ENCODE data around the gene TRIM75. TPM values are rescaled to one million over a fixed set of nuclear protein-coding genes. Genes with fewer than 3 reads are reported as not detected.

TRIM75 gene
- total RNA-seq (2021) (not detected in 2 replicates), Bru-seq, nascent RNA (not detected), BruChase-seq, experiment 1, labeled RNA remaining after a 2-hour chase (not detected), BruChase-seq, experiment 2, labeled RNA remaining after a 6-hour chase (not detected)
- long read RNA-seq = 0 reads

DNA sequence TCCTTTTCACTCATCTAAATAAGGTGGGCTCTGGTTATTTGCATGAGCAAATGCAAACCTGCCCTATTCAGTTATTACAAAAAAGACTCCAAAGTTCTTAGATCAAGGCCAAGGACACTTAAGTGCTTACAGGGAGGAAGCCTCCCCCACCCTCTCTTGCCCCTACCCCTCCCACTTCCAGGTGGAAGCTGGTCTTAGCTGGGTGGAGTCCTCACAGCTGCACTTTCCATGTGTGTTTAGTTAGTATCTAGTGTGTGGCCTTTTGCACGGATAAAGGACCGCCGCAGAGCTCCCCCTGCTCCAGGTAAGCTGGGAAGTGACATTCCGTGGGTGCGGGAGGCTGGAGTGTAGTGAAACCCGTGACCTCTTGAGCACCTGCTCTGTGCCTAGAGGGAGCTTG is at the start of gene TRIM75:
TSS of gene TRIM75 (plus strand) at position 222 of the 400 bp plus-strand sequence. CDS start 5,282 bp downstream, outside the sequence.
- no peaks in the 10 kb centered on the region for H3K36me3 ChIP-seq (ENCODE audit: insufficient read depth, low read length, poor library complexity, severe bottlenecking)
- POLR2A ChIA-PET (ENCODE audit: low non-redundant PET) = no interaction called here
- H3K9me3 ChIP-seq (ENCODE audit: low read depth, low read length, poor library complexity, severe bottlenecking) = no peaks in the 10 kb centered on the region
- no peak within 1 kb of the TSS for H3K27ac ChIP-seq (ENCODE audit: low read depth, low read length, poor library complexity, severe bottlenecking)
- intact Hi-C loops (cut with micrococcal nuclease; ENCODE audit: unreplicated experiment) = no loop called here
- no peak within 1 kb of the TSS for H3K4me3 ChIP-seq (ENCODE audit: low read depth, low read length, poor library complexity, severe bottlenecking)
- BruUV-seq (replicated peaks) = no TSS peak
- no peaks in the 10 kb centered on the region for H3K4me1 ChIP-seq (ENCODE audit: insufficient read depth, low read length, poor library complexity, severe bottlenecking)
- TF ChIP-seq, protein P1, sequence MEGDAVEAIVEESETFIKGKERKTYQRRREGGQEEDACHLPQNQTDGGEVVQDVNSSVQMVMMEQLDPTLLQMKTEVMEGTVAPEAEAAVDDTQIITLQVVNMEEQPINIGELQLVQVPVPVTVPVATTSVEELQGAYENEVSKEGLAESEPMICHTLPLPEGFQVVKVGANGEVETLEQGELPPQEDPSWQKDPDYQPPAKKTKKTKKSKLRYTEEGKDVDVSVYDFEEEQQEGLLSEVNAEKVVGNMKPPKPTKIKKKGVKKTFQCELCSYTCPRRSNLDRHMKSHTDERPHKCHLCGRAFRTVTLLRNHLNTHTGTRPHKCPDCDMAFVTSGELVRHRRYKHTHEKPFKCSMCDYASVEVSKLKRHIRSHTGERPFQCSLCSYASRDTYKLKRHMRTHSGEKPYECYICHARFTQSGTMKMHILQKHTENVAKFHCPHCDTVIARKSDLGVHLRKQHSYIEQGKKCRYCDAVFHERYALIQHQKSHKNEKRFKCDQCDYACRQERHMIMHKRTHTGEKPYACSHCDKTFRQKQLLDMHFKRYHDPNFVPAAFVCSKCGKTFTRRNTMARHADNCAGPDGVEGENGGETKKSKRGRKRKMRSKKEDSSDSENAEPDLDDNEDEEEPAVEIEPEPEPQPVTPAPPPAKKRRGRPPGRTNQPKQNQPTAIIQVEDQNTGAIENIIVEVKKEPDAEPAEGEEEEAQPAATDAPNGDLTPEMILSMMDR (conservative IDR thresholded peaks at IDR 0.05; ENCODE audit: low read depth, low read length) = no peak
- no peak for TF ChIP-seq EZH2 (IDR thresholded peaks at IDR 0.05; ENCODE audit: borderline replicate concordance, low read depth, low read length, poor library complexity, severe bottlenecking)
- CTCF ChIA-PET = no interaction called here
- no peak for DNase-seq (ENCODE audit: low spot score)
- H3K27me3 ChIP-seq (replicated peaks; ENCODE audit: insufficient read depth, low read depth, low read length, poor library complexity) = no peaks in the 10 kb centered on the region

GRCh38 chr4:165005352-165005925 is 48.2 kb upstream of the TRIM75 start:
- ChIA-PET POLR2A (ENCODE audit: low non-redundant PET) (no interaction called here), CTCF (no interaction called here)
- Histone ChIP-seq H3K27ac (ENCODE audit: low read depth, low read length, poor library complexity, severe bottlenecking) (no peak overlapping the region), H3K9me3 (ENCODE audit: low read depth, low read length, poor library complexity, severe bottlenecking) (no peaks in the 10 kb centered on the region), H3K4me1 (ENCODE audit: insufficient read depth, low read length, poor library complexity, severe bottlenecking) (no peaks in the 10 kb centered on the region), H3K4me3 (ENCODE audit: low read depth, low read length, poor library complexity, severe bottlenecking) (no peak overlapping the region), H3K36me3 (ENCODE audit: insufficient read depth, low read length, poor library complexity, severe bottlenecking) (no peaks in the 10 kb centered on the region), H3K27me3 (replicated peaks; ENCODE audit: insufficient read depth, low read depth, low read length, poor library complexity) (no peaks in the 10 kb centered on the region)
- no peak for DNase-seq (ENCODE audit: low spot score)
- intact Hi-C loops (cut with micrococcal nuclease; ENCODE audit: unreplicated experiment) = no loop called here
- TF ChIP-seq, protein P1 (conservative IDR thresholded peaks at IDR 0.05; ENCODE audit: low read depth, low read length) = no peak
- TF ChIP-seq EZH2 (IDR thresholded peaks at IDR 0.05; ENCODE audit: borderline replicate concordance, low read depth, low read length, poor library complexity, severe bottlenecking) = no peak
- no TSS peak for BruUV-seq (replicated peaks)

DNA sequence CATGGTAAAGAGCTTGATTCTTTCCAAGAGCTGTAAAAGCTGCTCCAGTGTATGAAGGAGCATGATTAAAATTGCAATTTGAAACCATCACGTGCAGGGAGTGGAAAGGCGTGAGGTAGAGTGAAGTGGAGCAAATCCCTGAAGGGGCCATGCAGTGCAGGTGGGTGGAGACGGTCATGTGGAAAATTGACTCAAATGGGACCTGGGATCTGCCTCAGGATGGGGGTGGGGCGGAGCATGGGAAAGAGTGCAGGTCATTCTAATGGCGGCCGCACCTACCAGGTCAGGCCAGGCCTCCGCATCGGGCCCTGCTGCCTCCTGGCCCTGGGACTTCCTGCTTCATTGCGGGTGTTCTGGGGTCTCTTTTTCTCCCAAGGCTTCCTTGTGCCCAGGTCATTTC is 47.2 kb upstream of the TRIM75 start:
- Histone ChIP-seq H3K27ac (ENCODE audit: low read depth, low read length, poor library complexity, severe bottlenecking) (no peak overlapping the region), H3K27me3 (replicated peaks; ENCODE audit: insufficient read depth, low read depth, low read length, poor library complexity) (no peaks in the 10 kb centered on the region), H3K4me3 (ENCODE audit: low read depth, low read length, poor library complexity, severe bottlenecking) (no peak overlapping the region), H3K9me3 (ENCODE audit: low read depth, low read length, poor library complexity, severe bottlenecking) (no peaks in the 10 kb centered on the region), H3K36me3 (ENCODE audit: insufficient read depth, low read length, poor library complexity, severe bottlenecking) (no peaks in the 10 kb centered on the region), H3K4me1 (ENCODE audit: insufficient read depth, low read length, poor library complexity, severe bottlenecking) (no peaks in the 10 kb centered on the region)
- intact Hi-C loops (cut with micrococcal nuclease; ENCODE audit: unreplicated experiment) = no loop called here
- BruUV-seq (replicated peaks) = no TSS peak
- POLR2A ChIA-PET (ENCODE audit: low non-redundant PET) = no interaction called here
- no peak for DNase-seq (ENCODE audit: low spot score)
- CTCF ChIA-PET = no interaction called here
- TF ChIP-seq EZH2 (IDR thresholded peaks at IDR 0.05; ENCODE audit: borderline replicate concordance, low read depth, low read length, poor library complexity, severe bottlenecking) = no peak
- TF ChIP-seq, protein P1 (conservative IDR thresholded peaks at IDR 0.05; ENCODE audit: low read depth, low read length) = no peak

All from A673 (cell line).